GM12878 (cell line): ENCODE results near the gene CRYZL1.

Experiments used
- ATF3 ChIP-seq: IDR thresholded peaks from 2 replicates; pipeline ENCODE4 v1.6.1; 2011; ENCODE audit warnings: low read depth, mild to moderate bottlenecking, low read length, moderate library complexity, borderline replicate concordance; ENCODE audit errors: extremely low read depth
- BCL11A ChIP-seq: IDR thresholded peaks from 2 replicates; pipeline ENCODE4 v1.6.1; 2011; ENCODE audit warnings: low read depth, low read length
- EZH2 ChIP-seq: IDR thresholded peaks from 2 replicates; pipeline ENCODE4 v1.6.1; 2012; ENCODE audit warnings: low read depth, mild to moderate bottlenecking, control low read depth, inconsistent platforms, low read length, borderline replicate concordance; ENCODE audit not compliant: control insufficient read depth
- NFYA ChIP-seq: IDR thresholded peaks from 2 replicates; pipeline ENCODE4 v1.6.1; 2011; ENCODE audit warnings: low read depth, mild to moderate bottlenecking, low read length, improper control_type of control experiment, borderline replicate concordance
- PML ChIP-seq: IDR thresholded peaks from 2 replicates; pipeline ENCODE4 v1.6.1; 2012; ENCODE audit warnings: low read length, inconsistent platforms
- POLR2A ChIP-seq: IDR thresholded peaks from 2 replicates; pipeline ENCODE4 v1.6.1; 2011; ENCODE audit warnings: low read depth, mild to moderate bottlenecking, low read length
- RBBP5 ChIP-seq: fragments of 200-600 bp; sonication (generic); conservative IDR thresholded peaks from 2 replicates; pipeline ENCODE4 v1.6.1; 2016
- REST ChIP-seq: IDR thresholded peaks from 2 replicates; pipeline ENCODE4 v1.6.1; 2012; ENCODE audit warnings: mild to moderate bottlenecking, low read depth, low read length
- ZNF384 ChIP-seq: IDR thresholded peaks from 2 replicates; pipeline ENCODE4 v1.6.1; 2012; ENCODE audit warnings: low read depth, mild to moderate bottlenecking, low read length, improper control_type of control experiment, borderline replicate concordance
- TF ChIP-seq, protein P1 (sequence below), 3 experiments: IDR thresholded peaks in 2 of 3; conservative IDR thresholded peaks in 1 of 3; 2 replicates each; pipeline ENCODE4 v1.5.1; 2011; ENCODE audit warnings: low read depth in 3 of 3, low read length in 3 of 3, mild to moderate bottlenecking in 3 of 3, control low read depth in 2 of 3, moderate library complexity in 2 of 3, inconsistent platforms in 1 of 3, mixed read lengths in 1 of 3; ENCODE audit not compliant: control insufficient read depth in 2 of 3, insufficient read depth in 1 of 3; ENCODE audit errors: extremely low read depth in 1 of 3

DNA sequence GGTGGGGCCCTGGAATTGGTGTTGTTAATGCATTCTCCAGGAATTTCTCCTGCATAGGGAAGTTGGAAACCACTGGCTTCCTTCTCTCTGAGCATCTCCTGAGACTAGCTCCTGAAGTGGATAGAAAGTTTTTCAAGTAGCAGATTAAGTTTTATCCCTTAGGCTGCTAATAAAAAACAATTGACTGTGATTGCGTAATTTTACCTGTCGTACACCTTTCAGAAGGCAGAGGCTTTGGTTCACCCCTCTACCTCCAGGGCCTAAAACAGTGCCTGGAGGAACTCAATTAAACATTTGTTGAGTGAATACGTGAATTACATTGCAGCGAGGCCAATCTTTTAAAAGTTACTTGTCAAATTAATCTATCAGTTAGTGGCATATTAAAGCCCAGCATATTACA is 4.2 kb upstream of the CRYZL1 start:
- TF ChIP-seq, protein P1, sequence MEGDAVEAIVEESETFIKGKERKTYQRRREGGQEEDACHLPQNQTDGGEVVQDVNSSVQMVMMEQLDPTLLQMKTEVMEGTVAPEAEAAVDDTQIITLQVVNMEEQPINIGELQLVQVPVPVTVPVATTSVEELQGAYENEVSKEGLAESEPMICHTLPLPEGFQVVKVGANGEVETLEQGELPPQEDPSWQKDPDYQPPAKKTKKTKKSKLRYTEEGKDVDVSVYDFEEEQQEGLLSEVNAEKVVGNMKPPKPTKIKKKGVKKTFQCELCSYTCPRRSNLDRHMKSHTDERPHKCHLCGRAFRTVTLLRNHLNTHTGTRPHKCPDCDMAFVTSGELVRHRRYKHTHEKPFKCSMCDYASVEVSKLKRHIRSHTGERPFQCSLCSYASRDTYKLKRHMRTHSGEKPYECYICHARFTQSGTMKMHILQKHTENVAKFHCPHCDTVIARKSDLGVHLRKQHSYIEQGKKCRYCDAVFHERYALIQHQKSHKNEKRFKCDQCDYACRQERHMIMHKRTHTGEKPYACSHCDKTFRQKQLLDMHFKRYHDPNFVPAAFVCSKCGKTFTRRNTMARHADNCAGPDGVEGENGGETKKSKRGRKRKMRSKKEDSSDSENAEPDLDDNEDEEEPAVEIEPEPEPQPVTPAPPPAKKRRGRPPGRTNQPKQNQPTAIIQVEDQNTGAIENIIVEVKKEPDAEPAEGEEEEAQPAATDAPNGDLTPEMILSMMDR (IDR thresholded peaks at IDR 0.05 in 2 of 3, conservative IDR thresholded peaks at IDR 0.05 in 1 of 3; ENCODE audit: control insufficient read depth in 2 of 3, extremely low read depth in 1 of 3, insufficient read depth in 1 of 3, low read depth in 3 of 3, low read length in 3 of 3) = no peak
- TF ChIP-seq ZNF384 (no peak), ATF3 (no peak), NFYA (no peak), BCL11A (no peak), REST (no peak), POLR2A (no peak), RBBP5 (no peak), EZH2 (no peak), PML (no peak)
